Measurements from ENCODE around the gene GCH1. TPM values are rescaled to one million over a fixed set of nuclear protein-coding genes. Genes with fewer than 3 reads are reported as not detected.
A peak's percentile ranks its signal among the peaks of the same experiment; 100 is the strongest.

Gene GCH1, protein sequence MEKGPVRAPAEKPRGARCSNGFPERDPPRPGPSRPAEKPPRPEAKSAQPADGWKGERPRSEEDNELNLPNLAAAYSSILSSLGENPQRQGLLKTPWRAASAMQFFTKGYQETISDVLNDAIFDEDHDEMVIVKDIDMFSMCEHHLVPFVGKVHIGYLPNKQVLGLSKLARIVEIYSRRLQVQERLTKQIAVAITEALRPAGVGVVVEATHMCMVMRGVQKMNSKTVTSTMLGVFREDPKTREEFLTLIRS
- 10 to 100 TPM in 3 of 4 donors, 1 to 10 TPM in 1; 9.5 to 24.1 (median 15.4) TPM for total RNA-seq

DNA sequence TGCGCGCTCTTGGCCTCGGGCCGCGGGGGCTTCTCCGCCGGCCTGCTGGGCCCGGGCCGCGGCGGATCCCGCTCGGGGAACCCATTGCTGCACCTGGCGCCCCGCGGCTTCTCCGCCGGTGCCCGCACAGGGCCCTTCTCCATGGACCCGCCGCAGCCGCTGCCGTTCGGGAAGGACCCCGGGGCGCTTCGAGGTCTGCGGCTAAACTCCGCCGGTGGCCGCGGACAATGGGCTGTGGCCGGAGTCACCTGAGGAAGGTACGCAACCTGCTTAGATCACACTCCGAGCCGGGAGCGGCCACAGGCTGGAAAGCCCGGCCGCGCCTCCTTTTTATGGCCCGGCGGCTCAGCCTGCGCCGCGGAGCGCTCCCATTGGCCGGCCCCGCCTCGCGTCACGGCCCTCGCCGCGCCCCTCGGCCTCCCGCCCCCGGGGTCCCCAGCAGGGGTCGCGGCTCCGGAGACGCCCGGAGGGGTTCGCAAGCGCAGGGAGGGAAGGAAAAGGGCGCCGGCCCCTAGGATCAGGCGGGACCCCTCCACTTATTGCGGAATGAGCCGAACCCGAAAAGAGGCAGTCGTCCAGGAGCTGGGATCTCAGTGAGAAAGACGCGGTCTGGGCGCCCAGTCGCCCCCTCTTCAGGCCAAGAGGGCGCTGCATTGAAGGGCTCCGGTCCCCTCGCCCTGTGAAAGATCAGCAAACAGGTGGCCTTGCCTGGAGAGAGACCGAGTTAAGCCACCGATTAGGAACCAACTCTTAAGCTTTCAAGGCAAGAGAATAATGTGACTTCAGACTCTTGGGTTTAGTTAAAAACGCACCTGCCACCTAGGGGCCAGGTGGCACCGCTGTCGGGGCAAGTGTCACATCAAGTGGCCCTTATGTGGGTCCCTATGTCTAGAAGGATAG is at the start of gene GCH1:
TSS of gene GCH1 (minus strand) at position 306 of the 900 bp plus-strand sequence. CDS start at position 143, 163 bp downstream.
- TF ChIP-seq CTCF (IDR thresholded peaks at IDR 0.05) (no peak), POLR2A (IDR thresholded peaks at IDR 0.05) (no peak)
- intact Hi-C loops (cut with DNase I; ENCODE audit: low total_unique reads): no loop called here
- H3K4me3 ChIP-seq (ENCODE audit: low read depth, poor library complexity, severe bottlenecking): peak within 1 kb of the TSS; percentile 89
- WGBS, 2 donors: 0 to 1% methylated on average over 25 to 72 of the region's 83 CpGs
- DNase-seq (ENCODE audit: low spot score in 2 of 2): peak; percentile 31 to 89

GRCh38 chr14:54947230-54947629 is 44.6 kb upstream of the GCH1 start:
- no peak overlapping the region for H3K4me3 ChIP-seq (ENCODE audit: low read depth, poor library complexity, severe bottlenecking)
- WGBS, 2 donors: 95 to 96% methylated on average over 3 of the region's 3 CpGs
- TF ChIP-seq CTCF (IDR thresholded peaks at IDR 0.05) (no peak), POLR2A (IDR thresholded peaks at IDR 0.05) (no peak)
- intact Hi-C loops (cut with DNase I; ENCODE audit: low total_unique reads): no loop called here
- no peak for DNase-seq (ENCODE audit: low spot score in 2 of 2)

DNA sequence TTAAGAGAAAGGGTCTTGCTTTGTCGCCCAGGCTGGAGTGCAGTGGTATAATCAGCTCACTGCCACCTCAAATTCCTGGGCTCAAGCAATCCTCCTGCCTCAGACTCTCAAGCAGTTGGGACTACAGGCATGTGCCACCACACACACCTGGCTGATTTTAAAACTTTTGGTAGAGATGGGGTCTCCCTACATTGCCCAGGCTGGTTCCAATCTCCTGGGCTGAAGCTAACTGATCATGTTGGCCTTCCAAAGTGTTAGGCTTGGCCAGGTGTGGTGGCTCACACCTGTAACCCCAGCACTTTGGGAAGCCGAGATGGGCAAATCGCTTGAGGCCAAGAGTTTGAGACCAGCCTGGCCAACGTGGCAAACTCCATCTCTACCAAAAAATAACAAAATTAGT is 43.9 kb upstream of the GCH1 start:
- no peak for DNase-seq (ENCODE audit: low spot score in 2 of 2)
- no peak overlapping the region for H3K4me3 ChIP-seq (ENCODE audit: low read depth, poor library complexity, severe bottlenecking)
- intact Hi-C loops (cut with DNase I; ENCODE audit: low total_unique reads): no loop called here
- TF ChIP-seq POLR2A (IDR thresholded peaks at IDR 0.05) (no peak), CTCF (IDR thresholded peaks at IDR 0.05) (no peak)
- 96 to 98% methylated on average over 4 of the region's 4 CpGs for WGBS, 2 donors

- no peak for DNase-seq (ENCODE audit: low spot score in 2 of 2)
- TF ChIP-seq POLR2A (IDR thresholded peaks at IDR 0.05) (no peak), CTCF (IDR thresholded peaks at IDR 0.05) (no peak)
- H3K4me3 ChIP-seq (ENCODE audit: low read depth, poor library complexity, severe bottlenecking): no peak overlapping the region
- intact Hi-C loops (cut with DNase I; ENCODE audit: low total_unique reads): no loop called here
- 97 to 98% methylated on average over 9 of the region's 9 CpGs for WGBS, 2 donors
Observed at GRCh38 chr14:54944737-54945391, 42.2 kb upstream of the GCH1 start.

- DNase-seq (ENCODE audit: low spot score in 2 of 2): no peak
- intact Hi-C loops (cut with DNase I; ENCODE audit: low total_unique reads): no loop called here
- 92 to 94% methylated on average over 4 of the region's 4 CpGs for WGBS, 2 donors
- no peak for TF ChIP-seq POLR2A (IDR thresholded peaks at IDR 0.05)
- TF ChIP-seq CTCF (IDR thresholded peaks at IDR 0.05): no peak
- H3K4me3 ChIP-seq (ENCODE audit: low read depth, poor library complexity, severe bottlenecking): no peak overlapping the region
Observed at GRCh38 chr14:54942913-54943312, 40.3 kb upstream of the GCH1 start.

All from lower leg skin (tissue), 4 donors.